ENCODE results near the gene BTG4.

BTG4 gene

GRCh38 chr11:111535281-111535680 is 23.1 kb upstream of the BTG4 start:
- no peak for DNase-seq

GRCh38 chr11:111532365-111532709 is 20.2 kb upstream of the BTG4 start:
- no peak for DNase-seq

DNA sequence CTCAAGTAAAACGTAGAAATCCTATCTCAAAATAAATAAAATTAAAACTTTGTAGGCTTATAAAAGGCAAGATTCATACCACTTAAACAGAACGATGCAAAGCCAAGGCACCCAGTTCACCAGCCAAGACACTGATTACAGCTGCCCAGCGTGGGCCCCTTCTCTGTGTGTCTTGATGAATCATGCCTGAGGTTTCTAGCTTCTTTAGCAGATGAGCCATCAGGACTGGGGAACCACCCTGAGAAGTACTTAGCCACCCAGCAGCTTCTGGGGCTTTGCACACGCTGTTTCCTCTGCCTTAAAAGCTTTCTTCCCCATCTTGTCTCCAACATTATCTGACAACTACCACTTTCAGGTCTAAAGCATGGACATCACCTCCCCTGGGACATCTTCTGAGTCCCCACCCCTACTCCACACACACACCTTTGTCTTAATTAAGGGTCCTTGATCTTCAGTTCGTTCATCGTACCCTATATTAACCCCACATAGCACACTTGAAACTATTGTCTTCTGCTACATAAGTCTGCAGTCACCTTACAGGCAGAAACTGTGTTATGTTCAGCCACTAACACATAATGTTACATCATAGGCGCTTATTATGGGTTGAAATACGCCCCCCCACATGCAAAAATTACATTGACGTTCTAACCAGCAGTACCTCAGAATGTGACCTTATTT is 19.6 kb upstream of the BTG4 start:
- DNase-seq: no peak

GRCh38 chr11:111531136-111531535 is 18.9 kb upstream of the BTG4 start:
- no peak for DNase-seq

GRCh38 chr11:111530091-111530490 is 17.9 kb upstream of the BTG4 start:
- DNase-seq: no peak

DNA sequence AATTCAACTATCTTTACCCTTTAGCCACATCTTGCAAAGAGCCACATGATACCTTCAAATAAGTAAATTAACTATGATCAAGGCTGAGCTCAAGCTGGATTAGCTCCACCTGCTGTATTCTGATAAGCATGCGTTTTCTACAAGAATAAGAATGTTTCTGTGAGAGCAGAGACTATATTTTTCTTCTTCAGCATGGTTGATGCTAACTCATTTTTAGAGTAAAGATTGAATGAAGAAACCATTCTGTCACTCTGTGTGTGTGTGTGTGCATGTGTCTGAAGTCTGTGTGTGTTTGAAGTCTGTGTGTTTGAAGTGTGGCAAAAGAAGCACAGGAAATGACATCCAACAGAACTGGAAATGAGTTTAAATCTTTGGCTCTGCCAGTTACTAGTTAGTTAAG is 16.4 kb upstream of the BTG4 start:
- DNase-seq: no peak

DNA sequence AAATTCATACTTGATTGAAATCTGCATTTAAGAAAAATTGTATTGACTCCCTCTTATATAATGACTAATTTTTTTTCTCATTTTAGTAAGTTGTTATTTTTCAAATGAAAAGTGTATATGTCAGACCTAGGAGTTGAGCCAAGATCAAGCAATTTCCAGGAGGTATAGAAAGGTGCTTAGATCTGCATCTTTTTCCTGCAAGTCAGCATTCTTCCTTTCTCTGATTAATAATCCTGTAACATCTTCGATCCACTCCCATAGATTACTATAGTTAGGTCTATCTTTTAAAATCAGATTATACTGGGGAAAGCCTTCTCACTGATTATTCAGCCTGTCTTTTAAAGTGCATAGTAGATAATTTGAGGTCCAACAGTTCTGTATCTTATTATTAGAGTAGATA is 15.1 kb upstream of the BTG4 start:
- DNase-seq: no peak

DNA sequence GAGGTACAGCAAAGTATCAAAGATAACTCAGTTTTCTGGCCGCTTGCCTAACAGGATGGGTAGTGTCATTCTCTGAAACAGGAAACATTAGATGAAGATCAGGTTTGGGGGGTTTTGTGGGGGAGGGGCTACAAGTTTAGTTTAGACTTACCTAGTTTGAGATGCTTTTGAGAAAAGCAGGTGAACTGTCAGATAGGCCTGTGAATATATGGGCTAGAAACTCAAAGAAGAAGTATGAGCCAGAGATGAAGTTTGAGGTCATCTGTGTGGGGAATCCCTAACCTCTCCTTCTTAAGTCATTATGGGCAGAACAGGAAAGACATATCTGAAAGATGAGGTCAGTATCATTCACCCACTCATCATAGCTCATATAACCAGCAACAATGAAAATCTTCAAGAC is 14.3 kb upstream of the BTG4 start:
- DNase-seq: no peak

DNA sequence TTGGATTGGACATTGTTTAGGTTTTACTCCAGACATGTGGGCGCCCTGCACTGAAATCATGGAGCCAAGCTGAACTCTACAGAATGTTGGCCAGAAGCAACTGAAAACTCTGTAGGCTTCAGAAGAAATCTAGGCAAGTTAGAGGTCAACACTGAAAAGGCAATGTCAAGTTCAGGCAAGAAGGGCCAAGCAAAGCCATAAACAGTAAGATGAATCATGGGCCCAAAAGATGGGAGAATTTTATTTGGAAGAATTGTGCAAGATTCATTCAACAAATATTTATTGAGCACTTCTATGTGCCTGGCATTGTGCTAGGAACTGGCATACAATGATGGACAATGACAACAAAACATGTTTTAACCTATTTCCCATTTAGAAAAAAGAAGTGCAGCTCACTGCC is 13.3 kb upstream of the BTG4 start:
- no peak for DNase-seq

GRCh38 chr11:111524056-111524455 is 11.9 kb upstream of the BTG4 start:
- DNase-seq: no peak

DNA sequence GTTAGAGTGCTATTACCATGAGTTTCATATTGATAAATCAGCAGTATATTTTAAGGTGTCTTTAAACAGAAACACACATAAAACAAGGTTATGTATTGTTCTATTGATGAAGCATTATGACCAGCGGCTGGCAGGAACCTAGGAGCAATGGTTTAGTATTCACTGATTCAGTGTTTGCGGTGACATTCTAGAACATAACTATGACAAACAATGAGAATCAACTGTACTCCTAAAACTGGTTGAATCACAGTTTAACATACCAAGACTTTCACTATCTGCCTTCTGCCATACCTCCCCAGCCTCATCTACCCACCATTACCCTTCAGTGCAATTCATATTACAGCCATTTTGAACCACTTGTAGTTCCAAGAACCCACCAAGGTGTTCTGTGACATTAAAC is 11.2 kb upstream of the BTG4 start:
- no peak for DNase-seq

DNA sequence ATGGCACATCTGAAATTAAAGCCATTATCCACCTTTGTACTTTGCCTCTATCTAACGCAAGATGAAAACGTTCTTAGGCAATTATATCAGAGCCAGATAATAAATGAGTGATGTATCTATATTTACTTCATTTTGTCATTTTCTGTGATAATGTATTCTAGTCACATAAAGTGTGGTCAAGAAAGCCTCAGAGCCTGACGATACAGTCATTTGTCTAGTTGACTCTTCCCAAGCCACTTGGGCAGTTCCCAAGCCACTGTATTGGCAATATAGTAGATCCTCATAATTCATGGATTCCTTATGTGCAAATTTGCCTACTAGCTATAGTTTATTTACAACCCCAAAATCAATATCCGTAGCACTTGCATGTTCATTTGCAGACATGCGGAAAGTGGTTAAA is 10.2 kb upstream of the BTG4 start:
- no peak for DNase-seq

DNA sequence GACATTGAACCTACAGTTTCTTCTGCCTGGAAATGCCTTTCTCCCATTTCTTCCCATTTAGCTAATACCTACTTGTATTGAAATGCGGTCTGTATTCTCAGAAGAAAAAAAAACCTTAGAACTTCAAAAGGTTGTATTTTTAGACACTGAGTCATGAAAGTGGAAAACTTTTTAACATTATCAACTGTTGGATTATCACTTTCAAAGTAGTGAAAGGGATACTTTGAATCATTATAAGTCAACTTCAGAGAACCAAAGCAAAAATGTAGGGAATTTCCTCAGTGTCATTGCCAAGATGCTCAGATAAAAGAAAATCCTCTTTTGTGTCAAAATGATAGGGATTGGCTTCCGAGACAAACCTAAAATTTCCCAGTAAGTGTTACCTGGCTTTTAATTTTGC is 8.9 kb upstream of the BTG4 start:
- DNase-seq: no peak

GRCh38 chr11:111520560-111520959 is 8.4 kb upstream of the BTG4 start:
- no peak for DNase-seq

GRCh38 chr11:111518668-111519067 is 6.5 kb upstream of the BTG4 start:
- DNase-seq: no peak

DNA sequence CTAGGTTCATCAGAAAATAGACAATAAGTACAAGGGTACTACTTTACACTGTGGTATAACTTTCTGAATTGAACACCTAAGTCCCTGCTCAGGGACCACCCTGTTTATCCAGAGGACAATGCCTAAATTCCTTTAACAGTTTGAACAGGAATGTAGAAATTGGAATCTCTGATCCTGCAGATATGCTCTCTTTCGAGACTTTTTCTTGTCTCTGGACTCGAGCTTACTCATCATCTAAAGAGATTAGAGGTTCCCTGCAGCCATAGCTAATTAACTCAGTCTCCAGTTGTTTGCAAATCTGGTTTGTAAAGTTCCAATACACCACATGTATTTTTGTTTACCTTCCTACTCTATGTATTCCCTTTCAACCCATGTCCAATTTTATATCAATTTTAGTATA is 3.4 kb upstream of the BTG4 start:
- DNase-seq: no peak

GRCh38 chr11:111514216-111515031 is 2.2 kb upstream of the BTG4 start, which contains the start of gene HOATZ:
Gene HOATZ, plus strand, starts transcription at chr11:111514778. Its CDS starts 7 bp downstream, at chr11:111514785.
- no peak for DNase-seq

GRCh38 chr11:111513240-111513605 is 1.0 kb upstream of the BTG4 start:
- DNase-seq: no peak

- DNase-seq: no peak
Observed at GRCh38 chr11:111510311-111510710, 1.9 kb downstream of the BTG4 start.

- no peak for DNase-seq
Observed at GRCh38 chr11:111502611-111503010, 9.6 kb downstream of the BTG4 start.

DNA sequence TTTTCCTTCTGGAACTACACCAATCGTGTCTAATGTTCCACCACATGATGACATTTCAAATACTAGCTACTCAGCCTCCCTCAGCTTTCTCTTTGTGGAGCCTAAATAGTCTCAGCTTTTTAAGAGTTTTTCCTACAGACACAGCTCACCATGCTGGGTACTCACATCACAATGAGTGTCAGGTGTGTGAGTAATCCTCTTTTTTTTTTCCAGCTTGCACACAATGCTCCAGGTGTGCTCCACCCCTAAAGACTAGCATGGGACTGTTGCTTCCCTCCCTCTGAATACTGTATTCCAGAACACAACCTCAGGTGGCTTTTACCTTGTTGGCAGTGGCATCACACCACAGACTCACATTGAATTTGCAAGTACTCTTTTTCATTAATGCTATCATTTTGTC is 11.7 kb downstream of the BTG4 start:
- no peak for DNase-seq

DNA sequence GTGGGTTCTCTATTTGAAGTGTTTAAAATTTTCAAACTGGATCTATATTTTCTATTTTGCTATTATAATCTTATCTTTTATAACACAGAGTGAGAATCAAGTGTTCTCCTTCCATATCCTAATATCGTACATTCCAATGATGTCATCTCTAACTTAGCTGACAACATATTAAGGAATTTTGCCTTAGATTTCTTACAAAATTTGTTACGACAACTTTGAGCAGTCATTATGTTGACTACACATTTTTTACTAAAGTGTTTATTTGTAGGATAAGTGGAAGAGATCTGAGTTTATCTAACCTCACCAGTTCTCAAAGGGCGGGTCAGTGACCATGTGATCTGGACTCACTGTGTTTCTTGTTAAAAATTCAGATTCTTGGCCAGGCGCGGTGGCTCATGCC is 12.7 kb downstream of the BTG4 start:
- DNase-seq: no peak

DNA sequence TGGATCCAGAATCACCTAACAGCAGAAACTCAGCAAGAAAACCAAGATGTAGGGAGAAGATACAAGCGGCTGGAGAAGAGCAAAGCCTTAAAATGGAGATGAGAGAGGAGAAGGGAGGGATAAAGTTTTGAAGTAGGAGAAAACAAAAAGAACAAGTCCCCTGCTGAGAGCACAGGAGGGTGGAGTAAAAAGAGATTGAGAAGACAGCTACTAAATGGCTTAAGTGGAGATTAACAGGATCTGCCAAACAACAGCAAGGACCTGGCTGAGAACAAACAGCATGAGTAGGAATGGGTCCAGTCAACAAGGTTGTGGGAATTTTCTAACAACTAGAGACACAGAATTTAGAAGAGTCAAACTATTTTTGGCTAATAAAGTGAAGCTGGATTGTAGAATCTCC is 18.1 kb downstream of the BTG4 start:
- DNase-seq: no peak

DNA sequence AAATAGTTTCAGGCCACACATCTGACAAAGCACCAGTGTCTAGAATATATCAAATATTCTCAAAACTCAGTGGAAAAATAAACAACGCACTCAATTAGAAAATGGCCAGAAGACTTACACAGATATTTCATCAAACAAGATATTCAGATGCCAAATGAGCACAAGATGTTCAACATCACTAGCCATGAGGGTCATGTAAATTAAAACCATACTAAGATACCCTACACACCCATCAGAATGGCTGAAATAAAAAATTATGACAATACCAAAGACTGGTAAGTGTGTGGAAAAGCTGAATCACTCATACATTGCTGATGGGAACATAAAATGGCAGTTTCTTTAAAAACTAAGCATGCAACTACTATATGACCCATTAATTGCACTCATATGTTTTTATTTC is 21.7 kb downstream of the BTG4 start:
- no peak for DNase-seq

- DNase-seq: no peak
Observed at GRCh38 chr11:111483431-111483830, 28.8 kb downstream of the BTG4 start.

All from activated CD4-positive, alpha-beta T cell treated with anti-CD3 and anti-CD28 coated beads, Interleukin-2, amount 50 U/mL, for 1 hour (primary cell).